Measurements from ENCODE around the gene MRPL20. TPM values are rescaled to one million over a fixed set of nuclear protein-coding genes. Genes with fewer than 3 reads are reported as not detected.
"Not testable (repeated sequence)": the region's sequence is repeated elsewhere in the genome, so short reads cannot be mapped to it uniquely, and the experiment has no call there.

MRPL20 gene
- total RNA-seq, 1 donor from 2014 or later, result 98.6 TPM

DNA sequence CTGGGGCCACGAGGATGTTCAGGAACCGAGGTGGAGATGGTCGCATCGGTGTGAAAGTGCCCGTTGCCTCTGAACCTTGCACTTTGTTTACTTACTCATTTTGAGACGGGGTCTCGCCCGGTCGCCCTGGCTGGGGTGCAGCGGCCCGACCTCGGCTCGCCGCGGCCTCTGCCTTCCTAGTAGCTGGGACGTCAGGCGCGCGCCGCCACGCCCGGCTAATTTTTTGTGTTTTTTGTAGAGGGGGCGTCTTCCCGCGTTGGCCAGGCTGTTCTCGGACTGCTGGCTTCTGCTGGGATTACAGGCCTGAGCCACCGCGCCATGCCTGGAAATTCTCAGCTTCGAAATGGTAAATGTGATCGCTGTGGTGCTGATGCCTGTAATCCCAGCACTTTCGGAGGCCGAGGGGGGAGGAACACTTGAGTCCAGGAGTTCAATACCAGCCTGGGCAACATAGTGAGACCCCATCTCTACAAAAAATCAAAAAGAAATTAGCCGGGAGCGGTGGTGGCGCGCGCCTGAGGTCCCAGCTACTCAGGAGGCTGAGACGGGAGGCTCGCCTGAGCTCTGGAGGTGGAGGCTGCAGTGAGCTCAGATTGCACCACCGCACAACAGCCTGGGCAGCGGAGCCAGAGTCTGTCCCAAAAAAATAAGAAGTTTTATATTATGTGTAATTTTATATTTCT, 684 bp upstream of the MRPL20 start:
- H3K27me3 Mint-ChIP-seq (ENCODE audit: unreplicated experiment), result peaks cover 12% of the 10 kb centered on the region
- peaks cover 18% of the 10 kb centered on the region for H3K4me1 Mint-ChIP-seq (ENCODE audit: low read depth, unreplicated experiment)
- peak overlapping the region; percentile 88 for H3K4me3 Mint-ChIP-seq (ENCODE audit: unreplicated experiment)
- peak overlapping the region; percentile 64 for H3K27ac Mint-ChIP-seq (ENCODE audit: unreplicated experiment)
- peaks cover 7% of the 10 kb centered on the region for H3K36me3 Mint-ChIP-seq (ENCODE audit: unreplicated experiment)
- peaks cover 15% of the 10 kb centered on the region for H3K9me3 Mint-ChIP-seq (ENCODE audit: unreplicated experiment)
- TF ChIP-seq, protein P1, sequence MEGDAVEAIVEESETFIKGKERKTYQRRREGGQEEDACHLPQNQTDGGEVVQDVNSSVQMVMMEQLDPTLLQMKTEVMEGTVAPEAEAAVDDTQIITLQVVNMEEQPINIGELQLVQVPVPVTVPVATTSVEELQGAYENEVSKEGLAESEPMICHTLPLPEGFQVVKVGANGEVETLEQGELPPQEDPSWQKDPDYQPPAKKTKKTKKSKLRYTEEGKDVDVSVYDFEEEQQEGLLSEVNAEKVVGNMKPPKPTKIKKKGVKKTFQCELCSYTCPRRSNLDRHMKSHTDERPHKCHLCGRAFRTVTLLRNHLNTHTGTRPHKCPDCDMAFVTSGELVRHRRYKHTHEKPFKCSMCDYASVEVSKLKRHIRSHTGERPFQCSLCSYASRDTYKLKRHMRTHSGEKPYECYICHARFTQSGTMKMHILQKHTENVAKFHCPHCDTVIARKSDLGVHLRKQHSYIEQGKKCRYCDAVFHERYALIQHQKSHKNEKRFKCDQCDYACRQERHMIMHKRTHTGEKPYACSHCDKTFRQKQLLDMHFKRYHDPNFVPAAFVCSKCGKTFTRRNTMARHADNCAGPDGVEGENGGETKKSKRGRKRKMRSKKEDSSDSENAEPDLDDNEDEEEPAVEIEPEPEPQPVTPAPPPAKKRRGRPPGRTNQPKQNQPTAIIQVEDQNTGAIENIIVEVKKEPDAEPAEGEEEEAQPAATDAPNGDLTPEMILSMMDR (IDR thresholded peaks at IDR 0.05; ENCODE audit: partially characterized antibody, unreplicated experiment), result no peak
- DNase-seq, result peak; percentile 55

DNA sequence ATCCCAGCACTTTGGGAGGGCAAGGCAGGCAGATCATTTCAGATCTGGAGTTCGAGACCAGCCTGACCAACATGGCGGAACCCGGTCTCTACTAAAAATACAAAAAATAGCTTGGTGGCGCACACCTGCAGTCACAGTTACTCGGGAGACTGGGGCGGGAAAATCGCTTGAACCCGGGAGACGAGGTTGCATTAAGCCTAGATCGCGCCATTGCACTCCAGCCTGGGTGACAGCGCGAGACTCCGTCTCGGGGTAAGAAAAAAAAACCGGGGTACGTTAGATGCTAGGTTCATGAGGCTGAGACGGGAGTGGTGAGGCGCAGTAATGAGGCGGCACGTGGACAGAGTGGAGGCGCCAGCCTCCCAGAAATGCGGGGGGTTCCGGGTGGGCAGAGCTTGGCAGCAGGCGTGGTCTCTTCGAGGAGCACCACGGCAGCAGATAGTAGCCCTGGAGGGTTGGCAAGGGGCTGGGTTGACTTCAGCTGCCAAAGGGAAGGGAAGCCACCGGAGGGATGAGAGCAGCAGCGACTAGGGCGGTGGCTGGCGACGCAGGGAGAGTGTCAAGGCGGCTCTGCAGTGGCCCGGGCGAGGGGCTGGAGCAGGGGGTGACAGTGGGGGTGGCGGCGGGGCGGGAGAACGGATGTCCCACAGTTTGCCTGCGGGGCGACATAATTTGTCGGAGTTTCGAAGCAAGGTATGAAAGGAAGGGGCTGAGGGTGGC, 832 bp downstream of the MRPL20 start:
- Mint-ChIP-seq H3K4me3 (ENCODE audit: unreplicated experiment) (peak overlapping the region; percentile 90), H3K9me3 (ENCODE audit: unreplicated experiment) (peaks cover 17% of the 10 kb centered on the region), H3K27me3 (ENCODE audit: unreplicated experiment) (peaks cover 12% of the 10 kb centered on the region), H3K4me1 (ENCODE audit: low read depth, unreplicated experiment) (peaks cover 17% of the 10 kb centered on the region), H3K27ac (ENCODE audit: unreplicated experiment) (peak overlapping the region; percentile 68), H3K36me3 (ENCODE audit: unreplicated experiment) (no peaks in the 10 kb centered on the region)
- TF ChIP-seq, protein P1 (IDR thresholded peaks at IDR 0.05; ENCODE audit: partially characterized antibody, unreplicated experiment), result no peak
- DNase-seq, result no peak

- H3K36me3 Mint-ChIP-seq (ENCODE audit: unreplicated experiment), result no peaks in the 10 kb centered on the region
- H3K4me3 Mint-ChIP-seq (ENCODE audit: unreplicated experiment), result peak overlapping the region; percentile 32
- H3K27ac Mint-ChIP-seq (ENCODE audit: unreplicated experiment), result peak overlapping the region; percentile 70
- TF ChIP-seq, protein P1 (IDR thresholded peaks at IDR 0.05; ENCODE audit: partially characterized antibody, unreplicated experiment), result no peak
- peaks cover 21% of the 10 kb centered on the region for H3K9me3 Mint-ChIP-seq (ENCODE audit: unreplicated experiment)
- H3K27me3 Mint-ChIP-seq (ENCODE audit: unreplicated experiment), result peaks cover 8% of the 10 kb centered on the region
- peaks cover 8% of the 10 kb centered on the region for H3K4me1 Mint-ChIP-seq (ENCODE audit: low read depth, unreplicated experiment)
- DNase-seq, result no peak
Measured at GRCh38 chr1:1403653-1404052, 3.4 kb downstream of the MRPL20 start.

DNA sequence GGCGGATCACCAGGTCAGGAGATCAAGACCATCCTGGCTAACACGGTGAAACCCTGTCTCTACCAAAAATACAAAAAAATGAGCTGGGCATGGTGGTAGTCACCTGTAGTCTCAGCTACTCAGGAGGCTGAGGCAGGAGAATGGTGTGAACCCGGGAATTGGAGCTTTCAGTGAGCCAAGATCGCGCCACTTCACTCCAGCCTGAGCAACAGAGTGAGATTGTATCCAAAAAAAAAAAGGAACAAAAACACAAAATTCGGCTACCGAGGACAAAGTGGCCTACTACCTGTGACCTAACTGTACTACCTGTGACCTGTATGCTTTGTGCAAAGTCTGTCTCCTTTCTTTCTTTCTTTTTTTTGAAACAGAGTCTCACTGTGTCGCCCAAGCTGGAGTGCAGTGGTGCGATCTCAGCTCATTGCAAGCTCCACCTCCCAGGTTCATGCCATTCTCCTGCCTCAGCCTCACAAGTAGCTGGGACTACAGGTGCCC, 4.1 kb downstream of the MRPL20 start:
- peak overlapping the region; percentile 70 for H3K27ac Mint-ChIP-seq (ENCODE audit: unreplicated experiment)
- H3K27me3 Mint-ChIP-seq (ENCODE audit: unreplicated experiment); DNase-seq; H3K36me3 Mint-ChIP-seq (ENCODE audit: unreplicated experiment); H3K4me1 Mint-ChIP-seq (ENCODE audit: low read depth, unreplicated experiment); H3K4me3 Mint-ChIP-seq (ENCODE audit: unreplicated experiment): not testable (repeated sequence)
- H3K9me3 Mint-ChIP-seq (ENCODE audit: unreplicated experiment), result peaks cover 24% of the 10 kb centered on the region

GRCh38 chr1:1402072-1402900, 4.8 kb downstream of the MRPL20 start:
- Mint-ChIP-seq H3K9me3 (ENCODE audit: unreplicated experiment) (peaks cover 24% of the 10 kb centered on the region), H3K27ac (ENCODE audit: unreplicated experiment) (peak overlapping the region; percentile 10), H3K4me1 (ENCODE audit: low read depth, unreplicated experiment) (peaks cover 5% of the 10 kb centered on the region), H3K36me3 (ENCODE audit: unreplicated experiment) (no peaks in the 10 kb centered on the region), H3K4me3 (ENCODE audit: unreplicated experiment) (peak overlapping the region; percentile 52), H3K27me3 (ENCODE audit: unreplicated experiment) (peaks cover 5% of the 10 kb centered on the region)
- peak; percentile 66 for DNase-seq
- TF ChIP-seq, protein P1 (IDR thresholded peaks at IDR 0.05; ENCODE audit: partially characterized antibody, unreplicated experiment), result peak; percentile 47
